GM19467 (cell line): ENCODE measurements around the gene MRGPRG.
"Not testable (repeated sequence)": the region's sequence is repeated elsewhere in the genome, so short reads cannot be mapped to it uniquely, and the experiment has no call there.

Experiments used
- ATAC-seq: cut with Tn5 transposase; IDR thresholded peaks from one replicate; pipeline ENCODE4 v1.9.1; 2021; ENCODE audit warnings: mild to moderate bottlenecking, moderate library complexity; ENCODE audit not compliant: unreplicated experiment

Gene MRGPRG

GRCh38 chr11:3177931-3178330, 40.7 kb downstream of the MRGPRG start:
- ATAC-seq = no peak

- no peak for ATAC-seq
Measured at GRCh38 chr11:3176487-3176886, 42.1 kb downstream of the MRGPRG start.

DNA sequence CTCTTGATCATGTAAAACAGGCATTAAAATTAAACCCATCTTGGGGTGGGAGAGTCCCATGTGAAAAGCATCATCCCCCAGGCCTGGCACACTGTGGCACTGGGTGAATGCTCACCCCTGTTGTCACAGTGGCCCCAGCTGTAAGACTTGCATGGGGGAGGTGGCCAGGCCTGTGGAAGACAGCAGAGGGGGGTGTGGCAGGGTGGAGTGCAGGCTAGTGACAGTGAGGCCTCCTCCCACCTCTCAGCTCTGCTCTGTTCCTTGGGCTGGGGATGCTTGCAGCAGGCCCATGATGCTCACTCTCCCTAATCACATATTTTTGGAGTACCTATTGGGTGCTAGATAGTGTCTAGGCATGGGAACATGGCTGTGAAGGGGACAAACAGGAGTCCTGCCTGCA, 43.4 kb downstream of the MRGPRG start:
- no peak for ATAC-seq

DNA sequence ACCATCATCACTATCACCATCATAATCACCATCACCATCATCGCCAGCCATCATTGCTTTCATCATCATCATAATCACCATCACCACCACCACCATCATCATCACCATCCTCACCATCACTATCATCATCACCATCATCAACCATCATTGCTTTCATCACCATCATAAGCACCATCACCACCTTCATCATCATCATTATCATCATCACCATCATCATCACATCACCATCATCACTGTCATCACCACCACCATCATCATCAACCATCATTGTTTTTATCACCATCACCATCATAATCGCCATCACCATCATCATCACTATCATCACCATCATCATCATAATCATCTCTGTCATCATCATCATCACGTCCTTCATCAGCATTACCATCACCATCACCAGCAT, 44.2 kb downstream of the MRGPRG start:
- ATAC-seq = no peak

- no peak for ATAC-seq
Measured at GRCh38 chr11:3173795-3174194, 44.8 kb downstream of the MRGPRG start.

DNA sequence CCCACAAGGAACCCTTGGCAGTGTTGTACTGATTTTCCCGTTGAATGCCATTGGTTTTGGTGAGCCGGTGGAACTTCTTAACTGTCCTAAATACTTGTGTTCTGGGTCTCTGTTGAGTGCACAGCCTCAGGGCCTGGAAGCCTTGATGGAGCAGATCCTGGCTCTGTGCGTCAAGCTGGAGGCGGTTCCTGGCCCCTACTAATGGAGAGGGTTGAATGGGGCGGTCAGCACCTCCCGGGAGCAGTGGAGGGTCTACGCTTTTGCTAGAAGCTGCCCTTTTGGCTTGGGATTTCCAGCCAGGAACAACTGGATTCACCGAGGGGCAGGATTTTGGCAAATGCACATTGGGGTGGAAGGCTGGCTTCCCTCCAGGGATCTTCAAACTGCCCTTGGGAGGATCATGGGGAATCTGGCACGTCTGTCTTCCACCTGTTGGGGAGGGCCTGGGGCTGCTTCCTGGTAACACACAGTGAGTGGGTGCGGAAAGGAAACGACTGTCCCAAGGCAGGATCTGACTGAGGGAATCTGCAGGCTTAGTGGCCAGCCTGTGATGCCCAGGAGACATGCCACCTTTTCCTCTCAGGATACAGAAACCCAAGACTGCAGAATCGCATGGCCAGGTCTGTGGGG, 46.6 kb downstream of the MRGPRG start:
- ATAC-seq = no peak

DNA sequence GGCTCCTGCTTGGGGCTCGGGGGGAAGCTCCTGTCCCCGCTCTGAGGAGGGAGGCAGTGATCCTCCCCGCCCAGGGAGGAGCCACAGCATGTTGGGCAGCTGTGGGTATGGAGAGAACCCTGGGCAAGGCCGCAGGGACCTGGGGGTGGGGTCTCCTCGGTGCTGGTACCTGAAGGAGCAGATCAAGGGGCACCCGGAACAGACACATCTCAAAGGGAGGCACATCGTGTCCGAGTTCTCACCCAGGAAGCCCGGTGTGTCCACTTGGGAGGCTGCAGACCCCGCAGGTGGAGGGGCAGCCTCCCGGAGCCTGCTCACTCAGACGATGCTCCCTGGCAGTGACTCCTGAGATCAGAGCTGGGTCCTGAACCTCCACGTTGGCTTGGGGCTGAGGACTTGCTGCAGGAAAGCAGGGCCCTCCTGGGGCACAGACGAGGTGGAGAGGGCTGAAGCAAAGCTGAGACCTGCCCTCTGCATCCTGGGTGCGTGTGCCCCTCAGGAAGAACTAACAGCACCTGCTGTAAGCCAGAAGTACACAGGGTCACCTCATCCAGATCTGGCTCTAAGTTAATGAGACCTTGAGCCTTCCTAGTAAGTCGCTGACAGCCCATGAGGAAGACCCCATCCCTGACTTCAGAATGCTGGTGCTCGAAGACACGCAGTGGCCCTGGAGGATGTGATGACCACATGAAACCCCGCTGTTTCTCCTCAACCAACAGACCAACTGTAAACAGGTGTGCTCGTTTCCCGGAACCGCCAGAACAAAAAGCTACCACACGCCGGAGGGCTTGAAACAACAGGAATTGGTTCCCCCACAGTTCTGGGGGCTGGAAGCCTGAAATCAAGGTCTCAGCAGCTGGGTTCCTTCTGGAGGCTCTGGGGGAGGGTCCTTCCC, 47.6 kb downstream of the MRGPRG start:
- ATAC-seq = no peak

GRCh38 chr11:3170044-3170755, 48.4 kb downstream of the MRGPRG start:
- ATAC-seq = no peak

GRCh38 chr11:3169255-3170043, 49.2 kb downstream of the MRGPRG start:
- no peak for ATAC-seq

GRCh38 chr11:3168742-3169254, 49.8 kb downstream of the MRGPRG start:
- ATAC-seq = not testable (repeated sequence)
